ENCODE data around the gene CREBBP.

The CREBBP gene

GRCh38 chr16:3767333-3767986, 113.1 kb downstream of the CREBBP start:
- DNase-seq (ENCODE audit: low spot score): peak; percentile 40

- no peak for DNase-seq (ENCODE audit: low spot score)
Measured at GRCh38 chr16:3766177-3766576, 114.3 kb downstream of the CREBBP start.

GRCh38 chr16:3764409-3764808, 116.1 kb downstream of the CREBBP start:
- no peak for DNase-seq (ENCODE audit: low spot score)

DNA sequence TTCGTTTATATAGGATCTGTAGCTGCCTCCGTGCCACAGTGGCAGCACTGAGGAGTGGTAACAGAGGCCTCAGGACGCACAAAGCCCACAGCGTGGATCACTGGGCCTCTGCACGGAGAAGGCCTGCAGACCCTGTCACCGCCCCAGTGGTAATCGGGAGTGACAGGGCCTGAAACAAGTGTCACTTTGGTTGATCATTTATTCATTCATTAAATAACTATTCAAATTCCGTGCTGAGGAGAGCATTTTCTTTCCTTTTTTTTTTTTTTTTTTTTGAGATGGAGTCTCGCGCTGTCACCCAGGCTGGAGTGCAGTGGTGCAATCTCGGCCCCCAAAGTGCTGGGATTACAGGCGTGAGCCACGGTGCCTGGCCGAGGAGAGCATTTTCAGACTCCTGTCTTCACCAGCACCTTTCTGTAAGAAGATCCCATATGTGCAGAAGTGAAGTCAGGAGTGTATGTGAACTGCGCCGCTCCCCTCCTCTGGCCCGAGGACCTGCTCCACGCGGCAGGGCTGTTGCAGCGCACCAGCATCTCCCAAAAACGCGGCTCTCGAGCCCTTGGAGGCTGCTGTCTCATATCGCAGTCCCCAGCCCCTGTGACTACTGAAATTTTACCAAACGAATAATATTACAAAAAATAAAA, 118.3 kb downstream of the CREBBP start:
- no peak for DNase-seq (ENCODE audit: low spot score)

DNA sequence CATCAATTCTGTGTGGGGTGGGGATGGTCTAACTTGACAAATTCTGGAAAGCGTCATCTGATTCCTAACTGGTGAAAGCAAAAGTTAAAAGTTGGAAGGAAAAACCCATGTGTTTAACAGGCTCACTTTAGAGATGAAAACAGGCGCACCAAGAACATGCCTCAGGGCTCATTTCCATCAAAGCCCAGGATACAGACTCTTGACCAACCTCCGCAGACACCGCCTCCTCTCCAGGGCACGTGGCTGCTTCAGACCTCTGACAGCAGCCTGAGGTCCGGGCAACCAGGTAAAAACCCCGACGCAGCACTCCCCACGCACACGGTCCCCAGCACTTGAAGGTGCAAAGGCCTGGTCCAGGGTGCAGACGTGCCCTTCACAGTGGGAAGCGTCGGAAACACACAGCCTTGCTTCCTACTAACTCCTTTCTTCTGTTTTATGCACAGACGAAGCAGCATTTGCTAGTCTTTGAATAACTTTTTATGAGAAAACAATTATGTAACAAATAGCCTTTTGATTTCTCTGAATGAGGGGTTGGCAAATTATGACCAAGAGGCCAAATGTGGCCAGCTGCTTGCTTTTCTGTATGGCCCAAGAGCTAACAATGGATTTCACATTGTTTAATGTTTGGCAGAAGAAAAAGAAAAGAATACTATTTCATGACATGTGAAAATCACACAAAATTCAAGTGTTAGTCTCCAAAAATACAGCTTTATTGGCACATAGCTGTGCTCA, 119.0 kb downstream of the CREBBP start:
- no peak for DNase-seq (ENCODE audit: low spot score)

GRCh38 chr16:3760518-3760917, 120.0 kb downstream of the CREBBP start:
- DNase-seq (ENCODE audit: low spot score): no peak

DNA sequence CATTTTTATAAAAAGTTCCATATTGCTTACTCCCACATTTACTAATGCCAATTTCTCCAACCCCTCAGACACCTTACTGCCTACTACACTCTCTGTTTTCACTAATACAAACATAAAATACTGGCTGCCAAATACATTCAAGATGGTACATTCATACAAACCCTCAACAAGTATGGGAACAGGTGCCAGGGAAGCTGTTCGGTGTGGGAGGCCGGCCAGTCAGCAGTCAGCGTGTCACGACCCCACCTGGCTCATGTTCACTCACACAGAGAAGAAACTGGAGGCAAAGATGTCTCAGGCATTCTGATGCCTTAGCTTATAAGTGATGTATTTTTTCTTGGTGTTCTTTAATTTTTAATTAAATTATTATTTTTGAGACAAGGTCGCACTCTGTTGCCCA, 120.8 kb downstream of the CREBBP start:
- DNase-seq (ENCODE audit: low spot score): no peak

GRCh38 chr16:3756113-3756512, 124.4 kb downstream of the CREBBP start:
- DNase-seq (ENCODE audit: low spot score): no peak

GRCh38 chr16:3755249-3755648, 125.3 kb downstream of the CREBBP start:
- DNase-seq (ENCODE audit: low spot score): no peak

- DNase-seq (ENCODE audit: low spot score): no peak
Measured at GRCh38 chr16:3754772-3755171, 125.7 kb downstream of the CREBBP start.

DNA sequence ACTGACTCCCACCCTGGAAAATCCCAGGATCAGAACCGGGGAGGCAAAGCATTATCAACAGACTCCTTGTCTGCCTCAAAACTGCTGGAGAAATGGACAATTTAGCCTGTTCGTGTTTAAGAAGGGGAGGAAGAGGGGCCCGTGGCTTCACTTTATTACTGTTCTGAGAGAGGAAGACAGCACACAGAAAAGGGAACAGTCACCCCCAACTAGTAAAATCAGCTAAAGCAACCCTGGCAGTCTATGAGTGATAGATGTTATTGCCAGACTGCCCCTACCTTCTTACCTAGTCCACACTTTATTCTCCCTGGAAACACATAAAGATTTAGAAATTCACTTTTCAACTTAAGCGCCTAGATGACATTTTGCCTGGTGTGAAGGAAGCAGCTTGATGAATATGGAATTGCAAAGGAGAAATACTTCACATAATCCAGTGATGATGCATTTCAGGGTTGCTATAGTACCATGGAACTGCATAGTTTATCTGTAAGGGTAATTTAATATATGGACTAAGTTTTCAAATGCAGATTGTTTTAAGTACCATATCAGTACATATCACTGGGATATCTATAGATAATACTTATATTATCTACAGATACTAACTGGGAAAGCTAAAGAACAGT, 126.3 kb downstream of the CREBBP start:
- DNase-seq (ENCODE audit: low spot score): no peak

GRCh38 chr16:3752984-3753383, 127.5 kb downstream of the CREBBP start:
- no peak for DNase-seq (ENCODE audit: low spot score)

- no peak for DNase-seq (ENCODE audit: low spot score)
Measured at GRCh38 chr16:3751878-3752277, 128.6 kb downstream of the CREBBP start.

DNA sequence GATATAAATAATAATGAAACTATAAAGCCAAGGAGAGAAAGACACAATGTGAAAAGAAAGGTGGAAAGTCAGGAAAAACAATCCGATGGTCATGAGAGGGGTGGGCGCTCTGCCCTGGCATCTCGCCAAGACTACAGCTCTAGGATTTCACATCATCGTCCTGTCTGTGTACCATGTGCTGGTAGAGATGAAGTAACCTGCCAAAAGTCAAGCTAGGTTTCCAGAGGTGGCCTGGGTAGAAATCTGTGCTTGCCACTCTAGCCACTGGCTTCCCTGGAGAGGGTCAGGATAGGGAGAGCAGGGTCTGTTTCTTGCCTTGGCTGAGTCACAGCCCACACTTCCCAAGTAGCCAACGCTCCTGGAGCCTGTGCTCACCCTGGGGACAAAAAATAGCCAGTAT, 132.2 kb downstream of the CREBBP start:
- DNase-seq (ENCODE audit: low spot score): no peak

GRCh38 chr16:3745751-3746355, 134.7 kb downstream of the CREBBP start:
- DNase-seq (ENCODE audit: low spot score): no peak

DNA sequence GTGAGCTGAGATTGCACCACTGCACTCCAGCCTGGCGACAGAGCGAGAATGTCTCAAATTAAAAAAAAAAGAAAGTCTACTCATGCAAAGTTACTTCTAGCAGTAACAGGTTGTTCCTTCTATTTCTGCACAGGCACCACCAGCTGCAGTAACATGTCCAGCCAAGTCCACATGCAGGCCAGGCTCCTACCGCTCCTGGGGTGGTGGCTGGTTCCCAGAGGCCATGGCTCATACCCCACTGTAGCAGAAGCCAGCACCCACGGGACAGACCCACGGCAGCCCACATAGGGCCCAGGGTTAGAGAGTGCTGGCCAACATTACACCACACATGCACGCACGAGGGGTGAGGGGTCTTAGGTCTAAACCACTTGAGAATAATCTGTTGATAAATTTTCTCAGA, 136.5 kb downstream of the CREBBP start:
- DNase-seq (ENCODE audit: low spot score): no peak

GRCh38 chr16:3740934-3741333, 139.6 kb downstream of the CREBBP start:
- DNase-seq (ENCODE audit: low spot score): no peak

DNA sequence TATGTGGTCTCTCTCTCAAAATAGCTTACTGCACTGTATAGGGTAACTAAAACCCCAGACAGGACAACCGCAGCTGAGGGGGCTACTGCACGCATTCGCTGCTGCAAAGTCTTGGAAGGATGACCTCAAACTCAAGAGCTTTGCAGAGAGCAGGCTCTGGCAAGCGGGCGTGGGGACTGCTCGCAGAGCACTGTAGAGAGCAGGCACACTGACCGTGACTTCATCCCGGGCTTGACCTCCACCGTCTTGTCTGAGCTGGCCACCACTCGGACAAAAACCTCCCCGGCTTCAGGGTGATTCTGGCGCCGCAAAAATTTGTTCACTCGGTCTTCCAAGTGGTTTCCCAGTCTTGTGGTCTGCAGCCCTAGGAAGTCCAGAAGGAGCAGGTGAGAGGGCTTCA, 140.3 kb downstream of the CREBBP start:
- DNase-seq (ENCODE audit: low spot score): no peak

GRCh38 chr16:3739636-3740035, 140.9 kb downstream of the CREBBP start:
- no peak for DNase-seq (ENCODE audit: low spot score)

GRCh38 chr16:3738541-3738940, 142.0 kb downstream of the CREBBP start:
- DNase-seq (ENCODE audit: low spot score): no peak

- DNase-seq (ENCODE audit: low spot score): no peak
Measured at GRCh38 chr16:3738128-3738527, 142.4 kb downstream of the CREBBP start.

GRCh38 chr16:3737181-3737580, 143.3 kb downstream of the CREBBP start:
- no peak for DNase-seq (ENCODE audit: low spot score)

GRCh38 chr16:3736116-3736515, 144.4 kb downstream of the CREBBP start:
- DNase-seq (ENCODE audit: low spot score): no peak
